ENCODE results near the gene ABCD3.
A peak's percentile ranks its signal among the peaks of the same experiment; 100 is the strongest.

The ABCD3 gene

DNA sequence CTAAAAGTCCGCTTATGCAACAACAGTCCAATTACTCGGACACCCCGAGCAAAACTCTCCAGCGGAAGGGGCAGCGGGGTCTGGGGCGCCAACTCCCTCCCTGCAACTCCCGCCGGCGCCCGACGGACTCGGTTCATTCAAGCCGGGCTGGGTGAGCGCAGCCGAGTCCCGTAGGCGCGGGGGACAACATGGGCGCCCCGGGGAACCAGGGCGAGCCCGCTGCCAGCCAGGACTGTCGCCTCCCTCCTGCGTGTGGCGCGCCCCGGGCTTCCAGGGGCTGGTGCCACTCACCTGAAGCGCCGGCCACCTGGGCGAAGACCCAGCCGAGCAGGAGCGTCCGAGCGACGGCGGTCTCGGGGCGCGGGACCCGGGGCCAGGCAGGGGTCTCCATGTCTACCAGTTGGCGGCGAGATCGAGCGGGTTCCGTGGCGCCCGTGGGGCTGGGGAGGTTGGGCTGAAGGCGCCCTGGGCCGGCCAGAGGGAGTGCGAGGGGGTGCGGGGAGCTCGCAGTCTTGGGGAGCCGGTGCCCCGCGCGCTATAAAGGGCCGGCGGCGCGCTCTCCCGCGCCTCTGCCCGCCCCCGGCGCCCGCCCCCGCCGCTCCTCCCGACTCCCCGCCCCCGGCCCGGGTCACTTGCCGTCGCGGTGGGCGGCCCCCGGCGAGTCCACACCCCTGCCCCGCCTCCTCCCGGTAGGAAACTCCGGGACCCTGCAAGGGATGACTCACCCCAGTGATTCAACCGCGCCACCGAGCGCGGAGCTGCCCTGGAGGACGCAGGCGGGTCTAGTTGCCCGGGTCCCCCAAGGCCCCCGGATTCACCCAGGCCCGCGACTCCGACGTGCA is 123.3 kb downstream of the ABCD3 start, which contains the start of gene F3 (continued):
- TF ChIP-seq, protein P1, sequence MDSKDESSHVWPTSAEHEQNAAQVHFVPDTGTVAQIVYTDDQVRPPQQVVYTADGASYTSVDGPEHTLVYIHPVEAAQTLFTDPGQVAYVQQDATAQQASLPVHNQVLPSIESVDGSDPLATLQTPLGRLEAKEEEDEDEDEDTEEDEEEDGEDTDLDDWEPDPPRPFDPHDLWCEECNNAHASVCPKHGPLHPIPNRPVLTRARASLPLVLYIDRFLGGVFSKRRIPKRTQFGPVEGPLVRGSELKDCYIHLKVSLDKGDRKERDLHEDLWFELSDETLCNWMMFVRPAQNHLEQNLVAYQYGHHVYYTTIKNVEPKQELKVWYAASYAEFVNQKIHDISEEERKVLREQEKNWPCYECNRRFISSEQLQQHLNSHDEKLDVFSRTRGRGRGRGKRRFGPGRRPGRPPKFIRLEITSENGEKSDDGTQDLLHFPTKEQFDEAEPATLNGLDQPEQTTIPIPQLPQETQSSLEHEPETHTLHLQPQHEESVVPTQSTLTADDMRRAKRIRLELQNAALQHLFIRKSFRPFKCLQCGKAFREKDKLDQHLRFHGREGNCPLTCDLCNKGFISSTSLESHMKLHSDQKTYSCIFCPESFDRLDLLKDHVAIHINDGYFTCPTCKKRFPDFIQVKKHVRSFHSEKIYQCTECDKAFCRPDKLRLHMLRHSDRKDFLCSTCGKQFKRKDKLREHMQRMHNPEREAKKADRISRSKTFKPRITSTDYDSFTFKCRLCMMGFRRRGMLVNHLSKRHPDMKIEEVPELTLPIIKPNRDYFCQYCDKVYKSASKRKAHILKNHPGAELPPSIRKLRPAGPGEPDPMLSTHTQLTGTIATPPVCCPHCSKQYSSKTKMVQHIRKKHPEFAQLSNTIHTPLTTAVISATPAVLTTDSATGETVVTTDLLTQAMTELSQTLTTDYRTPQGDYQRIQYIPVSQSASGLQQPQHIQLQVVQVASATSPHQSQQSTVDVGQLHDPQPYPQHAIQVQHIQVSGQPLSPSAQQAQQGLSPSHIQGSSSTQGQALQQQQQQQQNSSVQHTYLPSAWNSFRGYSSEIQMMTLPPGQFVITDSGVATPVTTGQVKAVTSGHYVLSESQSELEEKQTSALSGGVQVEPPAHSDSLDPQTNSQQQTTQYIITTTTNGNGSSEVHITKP (tag by site-specific recombination; IDR thresholded peaks at IDR 0.05), result peak; percentile 69; the same call in 1 of the 2 replicates
- TF ChIP-seq ZNF660 (tag by site-specific recombination; IDR thresholded peaks at IDR 0.05) (peak; percentile 47; the same call in 1 of the 2 replicates), SALL2 (tag by site-specific recombination; IDR thresholded peaks at IDR 0.05; ENCODE audit: borderline replicate concordance) (no peak), YY1 (tag by site-specific recombination; IDR thresholded peaks at IDR 0.05) (peak; percentile 58; the same call in 1 of the 2 replicates), SP3 (tag by site-specific recombination; IDR thresholded peaks at IDR 0.05) (peak; percentile 79), ZNF830 (tag by site-specific recombination; IDR thresholded peaks at IDR 0.05; ENCODE audit: low read depth) (no peak), ZNF16 (tag by site-specific recombination; IDR thresholded peaks at IDR 0.05; ENCODE audit: low read depth) (no peak), ZNF48 (tag by site-specific recombination; IDR thresholded peaks at IDR 0.05) (no peak), GLIS1 (tag by site-specific recombination; IDR thresholded peaks at IDR 0.05) (peak; percentile 80), ZNF133 (tag by site-specific recombination; IDR thresholded peaks at IDR 0.05) (no peak), KLF16 (tag by site-specific recombination; IDR thresholded peaks at IDR 0.05) (no peak), ZNF530 (tag by site-specific recombination; IDR thresholded peaks at IDR 0.05; ENCODE audit: low read depth) (no peak), ZNF426 (tag by site-specific recombination; IDR thresholded peaks at IDR 0.05) (no peak), ZNF561 (tag by site-specific recombination; IDR thresholded peaks at IDR 0.05; ENCODE audit: borderline replicate concordance) (0 out of 2 replicates have a peak, but pooled peaks have one; percentile 8), ZNF501 (tag by site-specific recombination; IDR thresholded peaks at IDR 0.05) (peak; percentile 37; the same call in 1 of the 2 replicates), ZNF274 (IDR thresholded peaks at IDR 0.05; ENCODE audit: low read length) (no peak), ZNF274 (tag by site-specific recombination; IDR thresholded peaks at IDR 0.05; ENCODE audit: borderline replicate concordance) (no peak), ZNF843 (tag by site-specific recombination; IDR thresholded peaks at IDR 0.05) (no peak), KLF7 (tag by site-specific recombination; IDR thresholded peaks at IDR 0.05; ENCODE audit: borderline replicate concordance) (no peak), ZBTB48 (tag by site-specific recombination; IDR thresholded peaks at IDR 0.05) (no peak; the same call in 1 of the 2 replicates), ZNF10 (tag by site-specific recombination; IDR thresholded peaks at IDR 0.05) (no peak), ZBTB20 (tag by site-specific recombination; IDR thresholded peaks at IDR 0.05) (peak; percentile 55; the same call in 1 of the 2 replicates), ZNF585B (tag by site-specific recombination; IDR thresholded peaks at IDR 0.05) (no peak)
- TF ChIP-seq, protein P2, sequence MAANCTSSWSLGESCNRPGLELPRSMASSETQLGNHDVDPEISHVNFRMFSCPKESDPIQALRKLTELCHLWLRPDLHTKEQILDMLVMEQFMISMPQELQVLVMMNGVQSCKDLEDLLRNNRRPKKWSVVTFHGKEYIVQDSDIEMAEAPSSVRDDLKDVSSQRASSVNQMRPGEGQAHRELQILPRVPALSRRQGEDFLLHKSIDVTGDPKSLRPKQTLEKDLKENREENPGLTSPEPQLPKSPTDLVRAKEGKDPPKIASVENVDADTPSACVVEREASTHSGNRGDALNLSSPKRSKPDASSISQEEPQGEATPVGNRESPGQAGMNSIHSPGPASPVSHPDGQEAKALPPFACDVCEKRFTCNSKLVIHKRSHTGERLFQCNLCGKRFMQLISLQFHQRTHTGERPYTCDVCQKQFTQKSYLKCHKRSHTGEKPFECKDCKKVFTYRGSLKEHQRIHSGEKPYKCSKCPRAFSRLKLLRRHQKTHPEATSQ (tag by site-specific recombination; IDR thresholded peaks at IDR 0.05), result 0 out of 2 replicates have a peak, but pooled peaks have one; percentile 33
- TF ChIP-seq, protein P3, sequence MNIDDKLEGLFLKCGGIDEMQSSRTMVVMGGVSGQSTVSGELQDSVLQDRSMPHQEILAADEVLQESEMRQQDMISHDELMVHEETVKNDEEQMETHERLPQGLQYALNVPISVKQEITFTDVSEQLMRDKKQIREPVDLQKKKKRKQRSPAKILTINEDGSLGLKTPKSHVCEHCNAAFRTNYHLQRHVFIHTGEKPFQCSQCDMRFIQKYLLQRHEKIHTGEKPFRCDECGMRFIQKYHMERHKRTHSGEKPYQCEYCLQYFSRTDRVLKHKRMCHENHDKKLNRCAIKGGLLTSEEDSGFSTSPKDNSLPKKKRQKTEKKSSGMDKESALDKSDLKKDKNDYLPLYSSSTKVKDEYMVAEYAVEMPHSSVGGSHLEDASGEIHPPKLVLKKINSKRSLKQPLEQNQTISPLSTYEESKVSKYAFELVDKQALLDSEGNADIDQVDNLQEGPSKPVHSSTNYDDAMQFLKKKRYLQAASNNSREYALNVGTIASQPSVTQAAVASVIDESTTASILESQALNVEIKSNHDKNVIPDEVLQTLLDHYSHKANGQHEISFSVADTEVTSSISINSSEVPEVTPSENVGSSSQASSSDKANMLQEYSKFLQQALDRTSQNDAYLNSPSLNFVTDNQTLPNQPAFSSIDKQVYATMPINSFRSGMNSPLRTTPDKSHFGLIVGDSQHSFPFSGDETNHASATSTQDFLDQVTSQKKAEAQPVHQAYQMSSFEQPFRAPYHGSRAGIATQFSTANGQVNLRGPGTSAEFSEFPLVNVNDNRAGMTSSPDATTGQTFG (tag by site-specific recombination; IDR thresholded peaks at IDR 0.05; ENCODE audit: borderline replicate concordance), result no peak
- TF ChIP-seq, protein P4, sequence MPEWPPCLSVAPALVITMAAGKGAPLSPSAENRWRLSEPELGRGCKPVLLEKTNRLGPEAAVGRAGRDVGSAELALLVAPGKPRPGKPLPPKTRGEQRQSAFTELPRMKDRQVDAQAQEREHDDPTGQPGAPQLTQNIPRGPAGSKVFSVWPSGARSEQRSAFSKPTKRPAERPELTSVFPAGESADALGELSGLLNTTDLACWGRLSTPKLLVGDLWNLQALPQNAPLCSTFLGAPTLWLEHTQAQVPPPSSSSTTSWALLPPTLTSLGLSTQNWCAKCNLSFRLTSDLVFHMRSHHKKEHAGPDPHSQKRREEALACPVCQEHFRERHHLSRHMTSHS (tag by site-specific recombination; IDR thresholded peaks at IDR 0.05), result no peak
- TF ChIP-seq, protein P5, sequence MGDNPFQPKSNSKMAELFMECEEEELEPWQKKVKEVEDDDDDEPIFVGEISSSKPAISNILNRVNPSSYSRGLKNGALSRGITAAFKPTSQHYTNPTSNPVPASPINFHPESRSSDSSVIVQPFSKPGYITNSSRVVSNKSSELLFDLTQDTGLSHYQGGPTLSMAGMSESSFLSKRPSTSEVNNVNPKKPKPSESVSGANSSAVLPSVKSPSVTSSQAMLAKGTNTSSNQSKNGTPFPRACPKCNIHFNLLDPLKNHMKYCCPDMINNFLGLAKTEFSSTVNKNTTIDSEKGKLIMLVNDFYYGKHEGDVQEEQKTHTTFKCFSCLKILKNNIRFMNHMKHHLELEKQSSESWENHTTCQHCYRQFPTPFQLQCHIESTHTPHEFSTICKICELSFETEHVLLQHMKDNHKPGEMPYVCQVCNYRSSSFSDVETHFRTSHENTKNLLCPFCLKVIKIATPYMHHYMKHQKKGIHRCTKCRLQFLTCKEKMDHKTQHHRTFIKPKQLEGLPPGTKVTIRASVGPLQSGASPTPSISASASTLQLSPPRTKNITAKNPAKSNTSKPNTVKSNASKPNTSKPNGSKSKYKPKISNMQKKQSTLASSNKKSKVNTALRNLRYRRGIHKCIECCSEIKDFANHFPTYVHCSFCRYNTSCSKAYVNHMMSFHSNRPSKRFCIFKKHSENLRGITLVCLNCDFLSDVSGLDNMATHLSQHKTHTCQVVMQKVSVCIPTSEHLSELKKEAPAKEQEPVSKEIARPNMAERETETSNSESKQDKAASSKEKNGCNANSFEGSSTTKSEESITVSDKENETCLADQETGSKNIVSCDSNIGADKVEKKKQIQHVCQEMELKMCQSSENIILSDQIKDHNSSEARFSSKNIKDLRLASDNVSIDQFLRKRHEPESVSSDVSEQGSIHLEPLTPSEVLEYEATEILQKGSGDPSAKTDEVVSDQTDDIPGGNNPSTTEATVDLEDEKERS (tag by site-specific recombination; IDR thresholded peaks at IDR 0.05), result no peak
